H1 (cell line): Measurements from ENCODE around the gene SEMA6A. TPM values are rescaled to one million over a fixed set of nuclear protein-coding genes. Genes with fewer than 3 reads are reported as not detected.
A peak's percentile ranks its signal among the peaks of the same experiment; 100 is the strongest.

Experiments
- CTCF ChIA-PET: fragments of 300-600 bp; sonication (Branson Sonifier 250); formaldehyde crosslinking; loops from one replicate; lab custom pipeline; 2021; ENCODE audit not compliant: partially characterized antibody; lab: Charles Lee
- POLR2A ChIA-PET: fragments of 300-600 bp; sonication (Branson Sonifier 250); formaldehyde crosslinking; loops from one replicate; lab custom pipeline; 2021; ENCODE audit warnings: inconsistent platforms; ENCODE audit not compliant: partially characterized antibody; lab: Charles Lee
- DNase-seq, 2 experiments: peaks; one replicate each; pipeline versions ENCODE4 v3.0.0 to v3.0.0-alpha.2; 2010 to 2022; ENCODE audit warnings: low spot score in 2 of 2, low read depth in 1 of 2, mixed read lengths in 1 of 2
- FAIRE-seq: peaks from 2 replicates; lab custom pipeline; 2011; peaks lifted over from hg19 to GRCh38; lab: Jason Lieb, UNC
- H2AFZ ChIP-seq: 2 replicates; pipeline ENCODE4 v1.8.1; 2012; ENCODE audit warnings: low read length, inconsistent platforms
- H2AK5ac ChIP-seq: 2 replicates; pipeline ENCODE4 v1.6.1; 2013; ENCODE audit warnings: low read depth, low read length
- H2BK120ac ChIP-seq: replicated peaks from 2 replicates; pipeline ENCODE3; 2013; ENCODE audit warnings: low read depth, low read length, inconsistent platforms
- H2BK12ac ChIP-seq: 2 replicates; pipeline ENCODE4 v1.6.1; 2013; ENCODE audit warnings: low read depth, low read length
- H2BK15ac ChIP-seq: 2 replicates; pipeline ENCODE4 v1.6.1; 2013; ENCODE audit warnings: low read length
- H2BK20ac ChIP-seq: 2 replicates; pipeline ENCODE4 v1.6.1; 2013; ENCODE audit warnings: low read length
- H2BK5ac ChIP-seq: 2 replicates; pipeline ENCODE4 v1.6.1; 2013; ENCODE audit warnings: low read depth, low read length
- H3K14ac ChIP-seq: 2 replicates; pipeline ENCODE4 v1.6.1; 2013; ENCODE audit warnings: inconsistent platforms; ENCODE audit not compliant: insufficient read length
- H3K18ac ChIP-seq: 2 replicates; pipeline ENCODE4 v1.6.1; 2013; ENCODE audit warnings: low read length; ENCODE audit errors: extremely low read depth
- H3K23ac ChIP-seq: 2 replicates; pipeline ENCODE4 v1.6.1; 2013; ENCODE audit warnings: inconsistent platforms; ENCODE audit not compliant: insufficient read length
- H3K23me2 ChIP-seq: 2 replicates; pipeline ENCODE4 v1.6.1; 2013; ENCODE audit warnings: low read depth, low read length
- H3K27ac ChIP-seq: 2 replicates; pipeline ENCODE4 v1.6.1; 2011; ENCODE audit warnings: low read depth, low read length, inconsistent platforms
- H3K27me3 ChIP-seq, 4 experiments: replicated peaks in 1 of 4; 1 replicate in 1 of 4; 2 replicates in 3 of 4; pipeline versions ENCODE4 v1.6.1 to v1.8.1; 2011 to 2013; ENCODE audit warnings: low read length in 3 of 4, mild to moderate bottlenecking in 3 of 4, inconsistent platforms in 2 of 4, mixed read lengths in 2 of 4, moderate library complexity in 1 of 4; ENCODE audit not compliant: control insufficient read depth in 3 of 4, insufficient read depth in 3 of 4; ENCODE audit errors: extremely low read depth in 1 of 4
- H3K36me3 ChIP-seq, 4 experiments: 2 replicates each; pipeline versions ENCODE4 v1.6.1 to v1.8.1; 2011 to 2013; ENCODE audit warnings: mild to moderate bottlenecking in 4 of 4, low read length in 3 of 4, moderate library complexity in 2 of 4, control low read depth in 1 of 4, inconsistent platforms in 1 of 4; ENCODE audit not compliant: insufficient read depth in 4 of 4, control insufficient read depth in 2 of 4
- H3K4ac ChIP-seq: replicated peaks from 2 replicates; pipeline ENCODE3; 2013; ENCODE audit warnings: low read length, low read depth, mixed read lengths, inconsistent platforms; ENCODE audit not compliant: insufficient read length
- H3K4me1 ChIP-seq, 4 experiments: replicated peaks in 1 of 4; 1 replicate in 1 of 4; 2 replicates in 3 of 4; pipeline versions ENCODE4 v1.6.1 to v1.8.1; 2011 to 2013; ENCODE audit warnings: low read length in 3 of 4, inconsistent platforms in 2 of 4, mixed read lengths in 1 of 4; ENCODE audit not compliant: insufficient read depth in 4 of 4, control insufficient read depth in 3 of 4
- H3K4me2 ChIP-seq, 2 experiments: 2 replicates each; pipeline versions ENCODE4 v1.6.1 to v1.8.1; 2011 to 2013; ENCODE audit warnings: low read depth in 2 of 2, low read length in 2 of 2, control low read depth in 1 of 2, inconsistent platforms in 1 of 2, mild to moderate bottlenecking in 1 of 2; ENCODE audit not compliant: insufficient read depth in 1 of 2
- H3K4me3 ChIP-seq, 4 experiments: fragments of 200-600, 300-600 bp in 1 of 4; sonication (generic), shearing (Covaris generic), sonication (Bioruptor Twin) in 1 of 4; 2 replicates each; pipeline versions ENCODE4 v1.5.1 to v1.8.1; 2011 to 2016; ENCODE audit warnings: low read length in 4 of 4, low read depth in 3 of 4, control low read depth in 2 of 4, inconsistent platforms in 2 of 4, mild to moderate bottlenecking in 2 of 4, mixed read lengths in 1 of 4, moderate library complexity in 1 of 4; ENCODE audit not compliant: insufficient read depth in 2 of 4; ENCODE audit errors: extremely low read depth in 1 of 4
- H3K56ac ChIP-seq: replicated peaks from 2 replicates; pipeline ENCODE3; 2013; ENCODE audit warnings: low read depth, mild to moderate bottlenecking, mixed read lengths, low read length, inconsistent platforms; ENCODE audit not compliant: insufficient read length
- H3K79me1 ChIP-seq: 2 replicates; pipeline ENCODE4 v1.6.1; 2013; ENCODE audit warnings: low read depth, low read length, control low read depth
- H3K79me2 ChIP-seq, 2 experiments: 2 replicates each; pipeline versions ENCODE4 v1.6.1 to v1.8.1; 2012 to 2013; ENCODE audit warnings: low read length in 2 of 2, mild to moderate bottlenecking in 2 of 2, inconsistent platforms in 1 of 2; ENCODE audit not compliant: insufficient read depth in 2 of 2, control insufficient read depth in 1 of 2
- H3K9ac ChIP-seq, 4 experiments: replicated peaks in 1 of 4; 1 replicate in 1 of 4; 2 replicates in 3 of 4; pipeline versions ENCODE4 v1.6.1 to v1.8.1; 2011 to 2013; ENCODE audit warnings: low read depth in 3 of 4, low read length in 3 of 4, control low read depth in 2 of 4, mild to moderate bottlenecking in 2 of 4, moderate library complexity in 2 of 4, inconsistent platforms in 1 of 4; ENCODE audit errors: extremely low read depth in 1 of 4
- H3K9me3 ChIP-seq, 2 experiments: 2 replicates each; pipeline versions ENCODE4 v1.6.1 to v1.8.1; 2012 to 2013; ENCODE audit warnings: mild to moderate bottlenecking in 2 of 2, moderate library complexity in 2 of 2, control low read depth in 1 of 2, inconsistent platforms in 1 of 2, low read depth in 1 of 2, low read length in 1 of 2, mixed read lengths in 1 of 2; ENCODE audit not compliant: insufficient read depth in 2 of 2
- H4K20me1 ChIP-seq, 2 experiments: replicated peaks in 1 of 2; 2 replicates each; pipeline versions ENCODE3 to v1.8.1; 2011 to 2013; ENCODE audit warnings: inconsistent platforms in 2 of 2, low read length in 2 of 2, mild to moderate bottlenecking in 1 of 2; ENCODE audit not compliant: insufficient read depth in 2 of 2, control insufficient read depth in 1 of 2
- H4K5ac ChIP-seq: 2 replicates; pipeline ENCODE4 v1.6.1; 2013; ENCODE audit warnings: low read length, low read depth, mixed read lengths, inconsistent platforms; ENCODE audit not compliant: insufficient read length
- H4K8ac ChIP-seq: 2 replicates; pipeline ENCODE4 v1.8.0; 2013; ENCODE audit warnings: mild to moderate bottlenecking, moderate library complexity, low read length, inconsistent platforms; ENCODE audit not compliant: insufficient read depth; ENCODE audit errors: extremely low read depth
- H4K91ac ChIP-seq: replicated peaks from 2 replicates; pipeline ENCODE3; 2013; ENCODE audit warnings: low read length, mixed read lengths, inconsistent platforms; ENCODE audit not compliant: insufficient read length
- POLR2AphosphoS5 ChIP-seq: IDR thresholded peaks from 2 replicates; pipeline ENCODE4 v1.6.1; 2011; ENCODE audit warnings: low read depth, low read length
- SUZ12 ChIP-seq: fragments of 200-600 bp; sonication (generic); IDR thresholded peaks from 2 replicates; pipeline ENCODE4 v1.6.1; 2012; ENCODE audit warnings: mild to moderate bottlenecking, inconsistent platforms, low read length, moderate library complexity, mixed read lengths
- WGBS, 2 experiments: shearing (Covaris generic) in 1 of 2; methylation state at CpG; one replicate each; pipeline versions ENCODE4 v1.1.6 to v1.1.7; 2013 to 2015; ENCODE audit warnings: low lambda C conversion rate in 2 of 2, mixed read lengths in 2 of 2, inconsistent platforms in 1 of 2, low coverage in 1 of 2, missing lambda C conversion rate in 1 of 2; ENCODE audit not compliant: insufficient replicate concordance in 2 of 2, insufficient coverage in 1 of 2, insufficient read length in 1 of 2; ENCODE audit errors: extremely low coverage in 1 of 2, missing lambda C conversion rate in 1 of 2; 5-methylcytosine and 5-hydroxymethylcytosine counted together
- polyA plus RNA-seq, 7 experiments: library from polyadenylated mRNA; depleted of rRNA in 3 of 7; stranded (reverse) in 5 of 7; unstranded in 2 of 7; fragments of >200 nt in 5 of 7; fragments of 200-250 nt in 2 of 7; gene quantifications; 1 replicate in 5 of 7; 2 replicates in 1 of 7; 4 replicates in 1 of 7; pipeline versions ENCODE4 v1.2.1 to v1.2.3, GENCODE V29; 2011 to 2013; ENCODE audit warnings: missing spikeins in 2 of 7, mixed read lengths in 2 of 7
- total RNA-seq: library from RNA; stranded (reverse); fragmentation: NEBNext Ultra II Directional; extraction: Animal tissue kit (Norgen Biotek cat#: 25700); gene quantifications from 2 replicates; pipeline ENCODE4 v1.2.1, GENCODE V29; 2021

SEMA6A gene
- total and polyA plus RNA-seq, 2 of the 8 experiments (the other 6 are each of a cell fraction or from before 2014, with no cell fraction given), result 78.3 to 277 TPM

- Histone ChIP-seq H3K4me3 (no peak overlapping the region), H3K4me1 (no peaks in the 10 kb centered on the region), H3K4ac (no peak overlapping the region), H3K4me2 (no peak overlapping the region), H3K36me3 (peaks cover 52 to 100% (median 78%) of the 10 kb centered on the region in 4 experiments), H3K79me1 (peaks cover 3% of the 10 kb centered on the region; the same call in 1 of the 2 replicates), H3K79me2 (no peaks in the 10 kb centered on the region; a peak in 1 of 4 replicates), H2BK120ac (no peak overlapping the region), H4K91ac (no peak overlapping the region), H2BK5ac (no peak overlapping the region), H3K23ac (no peak overlapping the region), H3K56ac (no peak overlapping the region), H3K23me2 (no peaks in the 10 kb centered on the region), H4K8ac (no peak overlapping the region), H2AK5ac (no peak overlapping the region), H2BK15ac (no peak overlapping the region), H3K9ac (no peak overlapping the region), H3K27me3 (no peaks in the 10 kb centered on the region), H2AFZ (no peak overlapping the region), H4K5ac (no peak overlapping the region), H3K27ac (no peak overlapping the region), H3K9me3 (no peaks in the 10 kb centered on the region), H2BK12ac (no peak overlapping the region), H4K20me1 (peaks cover 0 to 10% of the 10 kb centered on the region in 2 experiments), H3K18ac (no peak overlapping the region), H2BK20ac (no peak overlapping the region), H3K14ac (no peak overlapping the region)
- ChIA-PET CTCF (no interaction called here), POLR2A (no interaction called here)
- TF ChIP-seq POLR2AphosphoS5 (peak; percentile 58; the same call in 1 of the 2 replicates), SUZ12 (no peak)
- FAIRE-seq, result no peak
- WGBS, 2 experiments, result 88% methylated on average over 4 of the region's 4 CpGs; no CpG with 5 or more reads in 1 of the 2 experiments
- DNase-seq, result no peak
Measured at GRCh38 chr5:116484645-116485044, 90.0 kb downstream of the SEMA6A start.
